ENCODE measurements around the gene RAD9A.

Gene RAD9A

DNA sequence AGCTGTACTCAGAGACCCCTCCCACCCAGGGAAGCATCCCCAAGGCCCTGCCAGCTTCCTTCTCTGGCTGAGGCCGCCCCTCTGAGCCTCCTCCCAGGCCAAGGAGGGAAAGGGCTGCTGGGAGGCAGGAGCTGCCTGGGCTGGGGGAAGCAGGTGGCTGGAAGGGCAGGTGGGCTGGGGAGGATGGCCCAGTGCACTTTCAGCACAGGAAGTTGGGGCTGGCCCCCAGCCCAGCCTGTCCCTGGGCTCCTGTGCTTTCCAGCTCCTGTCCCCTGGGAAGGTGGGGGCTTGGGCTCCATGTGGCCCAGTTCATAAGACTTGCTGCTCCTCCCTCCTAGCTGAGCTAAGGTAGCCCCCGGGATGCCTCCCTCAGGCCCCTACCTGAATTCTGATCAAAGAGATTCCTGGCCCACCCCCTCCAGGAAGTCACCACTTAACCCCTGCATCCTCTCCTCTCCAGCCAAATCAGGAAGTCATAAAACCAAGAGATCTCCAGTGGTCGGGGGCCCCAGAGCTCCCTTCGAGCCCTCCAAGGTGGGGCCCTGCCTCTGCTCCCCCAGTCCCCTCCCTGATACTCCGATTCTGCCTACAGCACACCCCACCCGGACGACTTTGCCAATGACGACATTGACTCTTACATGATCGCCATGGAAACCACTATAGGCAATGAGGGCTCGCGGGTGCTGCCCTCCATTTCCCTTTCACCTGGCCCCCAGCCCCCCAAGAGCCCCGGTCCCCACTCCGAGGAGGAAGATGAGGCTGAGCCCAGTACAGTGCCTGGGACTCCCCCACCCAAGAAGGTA lies 5.0 kb downstream of the RAD9A start:
- TF ChIP-seq CTCF (IDR thresholded peaks at IDR 0.05; ENCODE audit: low read depth, low read length, missing control alignments), result no peak
- DNase-seq (ENCODE audit: extremely low read depth, low read depth), result no peak
- no peak overlapping the region for H3K4me3 ChIP-seq (replicated peaks; ENCODE audit: low read depth, low read length)

DNA sequence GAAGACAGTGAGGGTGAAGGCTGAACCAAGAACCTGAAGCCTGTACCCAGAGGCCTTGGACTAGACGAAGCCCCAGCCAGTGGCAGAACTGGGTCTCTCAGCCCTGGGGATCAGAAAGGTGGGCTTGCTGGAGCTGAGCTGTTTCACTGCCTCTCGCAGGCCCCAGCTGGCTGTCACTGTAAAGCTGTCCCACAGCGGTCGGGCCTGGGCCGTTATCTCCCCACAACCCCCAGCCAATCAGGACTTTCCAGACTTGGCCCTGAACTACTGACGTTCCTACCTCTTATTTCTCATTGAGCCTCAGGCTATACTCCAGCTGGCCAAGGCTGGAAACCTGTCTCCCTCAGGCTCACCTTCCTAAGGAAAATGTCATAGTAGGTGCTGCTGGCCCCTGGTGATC lies 5.8 kb downstream of the RAD9A start:
- TF ChIP-seq CTCF (IDR thresholded peaks at IDR 0.05; ENCODE audit: low read depth, low read length, missing control alignments), result no peak
- H3K4me3 ChIP-seq (replicated peaks; ENCODE audit: low read depth, low read length), result no peak overlapping the region
- DNase-seq (ENCODE audit: extremely low read depth, low read depth), result no peak

DNA sequence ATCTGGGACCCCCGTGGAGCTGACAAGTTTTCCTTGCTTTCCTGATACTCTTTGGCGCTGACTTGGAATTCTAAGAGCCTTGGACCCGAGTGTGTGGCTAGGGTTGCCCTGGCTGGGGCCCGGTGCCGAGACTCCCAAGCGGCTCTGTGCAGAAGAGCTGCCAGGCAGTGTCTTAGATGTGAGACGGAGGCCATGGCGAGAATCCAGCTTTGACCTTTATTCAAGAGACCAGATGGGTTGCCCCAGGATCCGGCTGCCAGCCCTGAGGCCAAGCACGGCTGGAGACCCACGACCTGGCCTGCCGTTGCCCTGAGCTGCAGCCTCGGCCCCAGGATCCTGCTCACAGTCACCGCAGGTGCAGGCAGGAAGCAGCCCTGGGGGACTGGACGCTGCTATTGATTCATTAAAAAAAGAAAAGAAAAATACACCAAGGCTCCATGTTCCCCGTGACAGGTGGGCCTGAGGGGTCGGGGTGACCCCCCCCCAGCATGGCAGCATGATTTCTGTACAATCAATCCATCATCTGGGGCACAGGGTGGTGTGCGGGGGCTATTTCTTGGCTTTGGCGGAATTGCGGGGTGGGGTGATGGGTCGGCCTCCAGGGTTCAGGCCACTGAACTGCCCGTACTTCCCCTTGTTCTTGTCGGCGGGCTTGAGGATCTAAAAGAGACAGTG lies 6.3 kb downstream of the RAD9A start:
- no peak for TF ChIP-seq CTCF (IDR thresholded peaks at IDR 0.05; ENCODE audit: low read depth, low read length, missing control alignments)
- DNase-seq (ENCODE audit: extremely low read depth, low read depth), result no peak
- H3K4me3 ChIP-seq (replicated peaks; ENCODE audit: low read depth, low read length), result no peak overlapping the region

GRCh38 chr11:67398661-67399563 lies 7.1 kb downstream of the RAD9A start:
- TF ChIP-seq CTCF (IDR thresholded peaks at IDR 0.05; ENCODE audit: low read depth, low read length, missing control alignments), result no peak
- DNase-seq (ENCODE audit: extremely low read depth, low read depth), result no peak
- H3K4me3 ChIP-seq (replicated peaks; ENCODE audit: low read depth, low read length), result no peak overlapping the region

- no peak for DNase-seq (ENCODE audit: extremely low read depth, low read depth)
- H3K4me3 ChIP-seq (replicated peaks; ENCODE audit: low read depth, low read length), result peak overlapping the region; percentile 90
- no peak for TF ChIP-seq CTCF (IDR thresholded peaks at IDR 0.05; ENCODE audit: low read depth, low read length, missing control alignments)
Observed at GRCh38 chr11:67400251-67400941, 8.6 kb downstream of the RAD9A start.

- DNase-seq (ENCODE audit: extremely low read depth, low read depth), result no peak
- H3K4me3 ChIP-seq (replicated peaks; ENCODE audit: low read depth, low read length), result peak overlapping the region; percentile 90
- no peak for TF ChIP-seq CTCF (IDR thresholded peaks at IDR 0.05; ENCODE audit: low read depth, low read length, missing control alignments)
Observed at GRCh38 chr11:67400942-67401494, 9.2 kb downstream of the RAD9A start.

Data from HFF-Myc (cell line).